Astrocyte of the hippocampus (primary cell): ENCODE data around the gene PEX26.
"Not testable (repeated sequence)": the region's sequence is repeated elsewhere in the genome, so short reads cannot be mapped to it uniquely, and the experiment has no call there.

Experiments used
- DNase-seq: peaks from one replicate; pipeline ENCODE4 v3.0.0; 2011; ENCODE audit warnings: low read depth, low spot score

Gene PEX26

DNA sequence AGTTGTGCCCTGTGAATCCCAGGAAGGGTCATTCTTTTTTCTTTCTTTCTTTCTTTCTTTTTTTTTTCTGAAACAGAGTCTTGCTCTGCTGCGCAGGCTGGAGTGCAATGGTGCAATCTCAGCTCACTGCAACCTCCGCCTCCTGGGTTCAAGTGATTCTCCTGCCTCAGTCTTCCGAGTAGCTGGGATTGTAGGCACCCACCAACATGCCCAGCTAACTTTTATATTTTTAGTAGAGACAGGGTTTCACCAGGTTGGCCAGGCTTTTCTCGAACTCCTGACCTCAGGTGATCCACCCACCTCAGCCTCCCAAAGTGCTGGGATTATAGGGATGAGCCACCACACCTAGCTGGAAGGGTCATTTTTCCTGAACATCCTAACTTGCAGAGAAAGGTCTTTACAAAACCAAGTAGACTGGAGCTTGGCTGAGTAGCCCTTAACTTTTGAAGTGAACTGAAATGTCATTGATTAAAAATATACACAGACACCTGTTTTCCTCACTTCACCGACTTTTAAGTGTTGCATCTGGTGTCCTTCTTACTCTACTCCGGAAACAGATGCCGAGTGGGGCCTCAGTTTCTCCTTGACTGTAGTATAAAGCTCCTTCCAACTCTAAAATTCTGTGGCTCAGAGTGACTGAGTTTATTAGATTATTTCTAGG lies 6.4 kb upstream of the PEX26 start:
- not testable (repeated sequence) for DNase-seq

DNA sequence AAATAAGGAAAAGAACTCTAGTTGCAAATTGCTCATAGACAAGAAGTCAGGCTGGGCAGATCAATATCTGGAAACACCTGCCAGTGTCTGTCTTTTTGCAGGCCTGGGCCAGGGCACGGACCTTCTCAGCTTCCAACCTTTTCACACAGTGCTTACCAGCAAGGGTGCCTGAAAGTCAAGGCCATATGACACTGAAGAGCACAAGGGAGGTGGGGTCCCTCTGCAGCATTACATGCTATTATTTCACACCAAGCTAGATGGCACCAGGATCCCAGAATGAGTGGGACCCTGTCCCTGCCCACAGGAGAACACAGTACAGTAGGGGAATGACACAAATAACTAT lies 5.9 kb upstream of the PEX26 start:
- no peak for DNase-seq

DNA sequence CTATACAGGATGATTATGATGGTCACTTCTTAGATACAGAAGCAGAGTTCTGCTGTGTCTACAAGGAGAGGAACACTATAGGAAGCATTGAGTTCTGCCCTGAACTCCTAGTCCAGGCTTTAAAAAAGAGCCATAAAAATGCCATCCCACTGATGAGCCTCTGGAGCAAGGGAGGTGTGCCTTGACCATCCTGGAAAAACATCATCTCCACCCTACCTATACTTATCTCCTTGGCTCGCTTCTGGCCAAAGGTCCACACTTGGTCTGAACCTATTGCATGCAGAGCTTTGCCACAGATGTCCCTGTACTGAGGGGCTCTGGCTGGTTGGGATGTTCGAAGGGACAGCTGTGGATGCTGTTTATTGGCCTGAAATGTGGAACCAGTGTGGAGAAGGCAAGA lies 4.3 kb upstream of the PEX26 start:
- no peak for DNase-seq

DNA sequence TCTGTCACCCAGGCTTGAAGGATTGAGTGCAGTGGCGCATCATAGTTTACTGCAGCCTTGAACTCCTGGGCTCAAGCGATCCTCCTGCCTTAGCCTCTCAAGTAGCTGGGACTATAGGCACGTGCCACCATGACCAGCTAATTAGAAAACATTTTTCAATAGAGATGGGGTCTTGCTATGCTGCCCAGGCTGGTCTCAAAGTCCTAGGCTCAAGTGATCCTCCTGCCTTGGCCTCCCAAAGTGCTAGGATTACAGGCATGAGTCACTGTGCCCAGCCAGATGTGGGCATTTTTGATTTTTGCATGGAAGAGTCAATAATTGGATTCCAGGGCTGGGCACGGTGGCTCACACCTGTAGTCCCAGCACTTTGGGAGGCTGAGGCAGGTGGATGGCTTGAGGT lies 3.9 kb upstream of the PEX26 start:
- not testable (repeated sequence) for DNase-seq

DNA sequence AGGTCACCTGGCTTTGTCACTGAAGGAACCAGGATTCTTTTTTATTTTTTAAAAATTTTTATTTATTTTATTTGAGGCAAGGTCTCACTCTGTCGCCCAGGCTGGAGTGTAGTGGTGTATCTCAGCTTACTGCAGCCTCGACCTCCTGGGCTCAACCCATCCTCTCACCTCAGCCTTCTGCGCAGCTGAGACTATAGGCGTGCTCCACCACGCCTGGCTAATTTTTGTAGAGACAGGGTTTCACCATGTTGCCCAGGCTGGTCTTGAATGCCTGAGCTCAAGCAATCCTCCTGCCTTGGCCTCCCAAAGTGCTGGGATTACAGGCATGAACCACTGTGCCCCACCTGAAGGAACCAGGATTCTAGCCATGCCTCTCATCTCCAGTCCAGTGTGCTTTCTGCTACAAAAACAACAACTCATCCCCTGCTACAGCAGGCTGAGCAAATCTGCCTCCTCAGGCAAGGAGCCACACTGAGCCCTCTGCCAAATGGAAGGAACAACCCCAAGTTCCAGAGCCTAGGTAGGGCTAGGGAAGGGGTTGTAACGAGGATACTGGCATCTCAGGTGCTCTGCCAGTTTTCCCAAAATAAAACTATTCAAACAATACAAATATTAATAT lies 2.6 kb upstream of the PEX26 start:
- DNase-seq, result no peak

DNA sequence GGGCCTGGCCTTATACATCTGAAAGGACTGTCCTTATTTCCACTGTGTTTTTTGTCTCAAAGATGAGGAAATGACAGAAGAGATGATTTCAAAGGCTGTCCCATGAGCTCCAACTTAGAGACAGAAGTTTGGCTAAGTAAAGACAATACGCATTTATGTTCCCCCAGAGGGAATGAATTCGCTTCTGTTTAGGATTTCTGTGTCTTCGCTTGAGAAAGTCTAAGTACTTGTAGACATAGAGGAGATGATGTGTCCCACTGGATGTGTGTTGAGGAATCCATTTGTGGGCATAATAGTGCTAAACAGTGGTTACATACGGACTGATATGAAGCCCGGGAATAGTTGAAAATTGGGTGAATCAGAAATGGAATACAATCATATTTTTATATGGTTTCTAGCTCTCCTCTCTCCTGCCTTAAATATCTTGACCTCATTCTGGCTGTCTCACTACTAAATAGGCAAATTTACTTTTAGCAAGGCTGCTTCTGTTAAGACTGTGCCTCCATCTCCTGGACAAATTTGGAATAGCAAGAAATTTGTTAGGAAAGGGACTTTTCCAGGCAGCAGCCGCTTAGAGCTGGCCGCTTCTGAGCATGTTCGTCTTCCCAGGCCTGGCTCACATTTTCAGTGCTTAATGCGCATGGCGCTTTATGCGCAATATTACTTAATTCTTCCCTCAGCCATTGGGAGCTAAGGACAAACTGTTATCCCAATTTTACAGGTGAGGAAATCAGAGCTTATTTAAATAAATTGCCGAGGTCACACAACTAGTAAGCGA lies 1.9 kb upstream of the PEX26 start:
- DNase-seq, result peak; percentile 92

DNA sequence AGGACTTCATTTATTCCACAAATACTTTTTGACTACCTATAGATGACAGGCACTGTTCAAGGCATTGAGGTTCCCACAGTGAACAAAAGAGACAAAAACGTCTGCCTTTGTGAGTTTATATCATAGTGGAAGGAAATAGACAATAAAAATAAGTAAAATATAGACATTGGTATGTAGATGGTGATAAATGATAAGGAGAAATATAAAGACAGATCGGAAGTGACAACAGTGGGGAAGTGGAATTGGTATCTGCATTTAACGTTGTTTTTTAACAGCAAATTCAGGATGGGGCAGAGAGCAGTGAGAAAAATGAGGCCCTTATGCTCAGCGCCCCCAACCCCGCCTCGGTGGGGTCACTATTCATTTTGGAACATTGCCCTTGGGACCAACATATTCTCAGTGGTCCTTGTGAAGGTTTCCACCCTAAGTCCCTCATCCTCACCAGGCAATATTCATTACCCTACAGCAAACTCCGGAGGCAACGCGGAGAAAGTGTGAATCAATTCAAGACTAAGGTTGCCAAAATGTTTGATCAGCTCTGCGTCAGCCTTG lies 627 bp upstream of the PEX26 start:
- DNase-seq, result no peak

DNA sequence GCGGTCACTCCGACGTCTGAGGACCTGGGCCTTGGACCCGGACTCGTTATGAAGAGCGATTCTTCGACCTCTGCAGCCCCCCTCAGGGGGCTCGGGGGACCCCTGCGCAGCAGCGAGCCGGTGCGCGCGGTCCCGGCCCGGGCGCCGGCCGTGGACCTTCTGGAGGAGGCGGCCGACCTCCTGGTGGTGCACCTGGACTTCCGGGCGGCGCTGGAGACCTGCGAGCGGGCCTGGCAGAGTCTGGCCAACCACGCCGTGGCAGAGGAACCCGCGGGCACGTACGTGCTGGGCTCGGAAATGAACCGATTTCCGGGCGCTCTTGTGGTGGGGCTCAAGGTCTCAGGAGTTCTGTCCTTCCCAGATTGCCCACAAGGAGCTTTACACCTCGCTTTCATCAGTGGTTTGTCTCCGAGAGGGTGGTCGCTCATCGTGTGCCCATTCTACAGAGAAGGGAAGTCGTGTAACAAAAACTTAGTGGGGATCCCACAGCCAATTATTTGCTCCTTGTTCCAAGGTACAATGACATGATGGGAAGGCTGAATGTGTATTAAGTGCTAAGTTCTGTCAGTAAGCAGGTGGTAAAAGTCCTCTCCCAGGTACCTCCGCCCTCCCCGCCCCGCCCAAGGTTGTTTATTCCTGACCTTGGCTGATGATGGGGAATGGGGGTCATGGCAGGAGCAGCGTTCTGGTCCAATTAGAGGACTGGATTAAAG lies 695 bp downstream of the PEX26 start:
- DNase-seq, result peak; percentile 53

DNA sequence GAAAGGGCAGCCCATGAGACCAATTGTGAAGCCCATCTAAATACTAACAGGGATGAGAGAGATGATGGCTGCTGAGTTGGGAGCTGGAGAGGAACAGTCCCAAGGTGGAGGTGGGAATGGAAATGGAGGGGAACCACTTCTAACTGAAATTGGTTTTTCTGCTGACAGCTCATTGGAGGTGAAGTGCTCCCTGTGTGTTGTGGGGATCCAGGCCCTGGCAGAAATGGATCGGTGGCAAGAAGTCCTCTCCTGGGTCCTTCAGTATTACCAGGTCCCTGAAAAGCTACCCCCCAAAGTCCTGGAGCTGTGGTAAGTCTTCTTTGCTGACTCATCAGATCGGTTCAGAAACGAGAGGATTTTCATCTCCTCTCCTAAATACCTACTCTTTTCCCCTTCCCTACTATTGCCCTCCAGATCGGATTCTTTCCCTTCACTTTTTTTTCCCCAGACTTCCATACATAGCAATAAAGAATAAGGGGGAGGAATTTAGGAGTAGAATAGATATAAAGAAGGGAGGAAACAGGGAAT lies 2.0 kb downstream of the PEX26 start:
- DNase-seq, result no peak

DNA sequence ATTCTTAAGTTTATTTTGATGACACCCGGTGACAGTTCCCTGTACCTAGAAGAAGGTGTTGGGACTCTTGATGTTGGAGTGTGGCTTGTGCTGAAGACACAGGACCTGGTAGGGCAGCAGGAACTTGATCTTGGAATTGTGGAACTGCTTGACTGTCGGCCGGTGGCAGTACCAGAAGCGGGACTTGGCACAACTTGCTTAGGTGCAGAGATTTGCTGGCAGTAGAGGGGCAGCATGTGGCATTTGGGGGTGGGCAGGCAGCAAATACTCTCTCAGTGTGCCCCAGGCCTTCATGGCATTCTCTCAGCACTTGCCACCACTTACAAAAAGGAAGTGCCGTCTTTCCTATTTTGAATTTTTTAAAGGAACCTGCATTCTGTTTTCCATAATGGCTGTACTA lies 3.6 kb downstream of the PEX26 start:
- no peak for DNase-seq

DNA sequence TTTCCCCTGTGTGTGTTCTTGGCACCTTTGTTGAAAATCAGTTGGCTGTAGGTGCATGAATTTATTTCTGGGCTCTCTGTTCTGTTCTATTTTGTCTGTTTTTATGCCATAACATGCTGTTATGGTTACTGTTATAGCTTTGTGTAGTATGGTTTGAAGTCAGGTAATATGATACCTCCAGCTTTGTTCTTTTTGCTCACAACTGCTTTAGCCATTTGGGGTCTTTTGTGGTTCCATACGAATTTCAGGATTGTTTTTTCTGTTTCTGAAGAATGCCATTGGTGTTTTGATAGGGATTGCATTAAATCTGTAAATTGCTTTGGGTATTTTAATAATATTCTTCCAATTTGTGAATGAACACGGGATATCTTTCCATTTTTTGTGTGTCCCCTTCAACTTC lies 4.7 kb downstream of the PEX26 start:
- DNase-seq, result no peak

DNA sequence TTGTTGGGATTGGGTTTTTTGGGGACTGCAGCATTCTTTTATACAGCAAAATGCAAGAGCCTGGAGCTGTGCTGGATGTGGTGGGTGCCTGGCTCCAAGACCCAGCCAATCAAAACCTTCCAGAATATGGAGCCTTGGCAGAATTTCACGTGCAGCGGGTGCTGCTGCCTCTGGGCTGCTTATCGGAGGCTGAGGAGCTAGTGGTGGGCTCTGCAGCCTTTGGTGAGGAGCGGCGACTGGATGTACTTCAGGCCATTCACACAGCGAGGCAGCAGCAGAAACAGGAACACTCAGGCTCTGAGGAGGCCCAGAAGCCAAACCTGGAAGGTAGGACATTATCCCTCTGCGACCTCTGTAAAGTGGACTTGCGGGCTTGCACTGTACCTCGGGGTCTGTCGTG lies 5.6 kb downstream of the PEX26 start:
- DNase-seq, result no peak

DNA sequence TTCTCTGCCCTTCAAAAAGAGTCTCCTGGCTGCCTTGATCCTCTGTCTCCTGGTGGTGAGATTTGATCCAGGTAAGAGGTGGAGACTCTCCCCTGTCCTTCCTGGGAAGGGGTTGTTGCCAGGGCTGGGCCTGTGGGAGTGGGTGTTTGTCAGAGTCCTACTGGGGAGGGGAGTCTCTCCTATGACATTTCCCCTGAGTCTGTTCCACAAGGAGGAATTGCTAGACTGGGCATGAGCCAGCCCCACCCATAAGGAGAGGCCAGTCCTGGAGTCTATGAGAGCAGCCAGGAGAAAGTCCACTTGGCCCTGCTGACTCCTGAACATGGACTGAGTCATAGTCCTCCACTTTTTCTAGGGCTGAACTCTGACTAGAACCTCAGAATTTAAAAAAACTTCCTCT lies 7.4 kb downstream of the PEX26 start:
- no peak for DNase-seq

DNA sequence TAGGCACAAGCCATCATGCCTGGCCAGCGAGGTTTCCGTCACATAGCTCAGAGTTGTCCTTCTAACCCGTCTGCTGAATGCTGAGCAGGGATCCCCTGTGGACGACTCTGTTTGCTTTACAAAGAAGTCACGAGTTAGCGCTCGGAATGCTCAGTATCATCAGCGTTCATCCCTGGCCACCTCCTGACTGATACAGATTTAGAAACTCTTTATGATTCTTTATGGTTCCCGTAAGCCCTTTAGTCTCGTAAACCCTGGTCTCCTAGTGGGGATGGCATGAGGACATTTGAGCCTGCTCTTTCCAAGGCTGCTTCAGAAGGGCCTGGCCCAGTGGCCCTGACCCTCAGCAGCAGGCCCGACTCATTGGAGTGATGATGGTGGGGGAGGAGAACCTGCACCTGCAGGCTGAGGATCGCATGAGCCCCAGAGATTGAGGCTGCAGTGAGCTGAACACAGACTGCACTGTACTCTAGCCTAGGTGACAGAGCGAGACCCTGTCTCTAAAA lies 9.6 kb downstream of the PEX26 start:
- DNase-seq, result no peak

DNA sequence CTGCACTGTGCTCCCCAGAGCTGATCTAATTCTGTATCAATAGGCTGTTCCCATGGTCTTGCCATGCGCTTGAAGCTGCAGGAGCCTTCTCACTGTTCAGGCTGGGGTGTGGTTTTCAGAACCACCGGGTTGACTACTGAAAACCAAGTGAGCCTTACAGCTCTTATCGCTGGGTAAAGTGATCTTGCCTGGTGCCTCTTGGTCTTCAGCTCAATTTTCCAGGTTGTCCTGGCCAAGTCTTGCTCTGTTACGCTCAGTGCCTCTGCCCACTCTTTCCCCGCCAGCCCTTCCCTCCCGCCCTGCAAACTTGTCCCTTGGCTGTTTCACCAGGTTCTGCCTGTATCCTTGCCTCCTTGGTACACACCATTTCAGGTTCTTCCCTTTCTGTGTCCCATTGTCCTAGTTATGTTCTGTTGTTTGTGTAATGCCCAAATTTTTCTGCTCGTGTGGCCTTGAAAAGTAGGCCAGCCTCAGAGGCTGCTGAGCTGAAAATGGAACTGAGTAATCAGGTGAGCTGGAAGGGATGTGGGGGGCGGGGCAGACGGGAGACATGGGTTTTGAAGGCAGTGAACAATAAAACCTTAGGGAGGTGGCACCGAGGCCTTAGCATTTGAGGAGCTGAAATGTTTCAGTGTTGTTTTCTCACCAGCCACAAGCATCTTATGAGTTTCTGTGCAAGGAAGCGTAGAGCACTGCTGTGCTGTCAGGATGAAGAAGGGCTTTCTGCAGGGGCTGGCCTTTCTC lies 11.2 kb downstream of the PEX26 start:
- no peak for DNase-seq

DNA sequence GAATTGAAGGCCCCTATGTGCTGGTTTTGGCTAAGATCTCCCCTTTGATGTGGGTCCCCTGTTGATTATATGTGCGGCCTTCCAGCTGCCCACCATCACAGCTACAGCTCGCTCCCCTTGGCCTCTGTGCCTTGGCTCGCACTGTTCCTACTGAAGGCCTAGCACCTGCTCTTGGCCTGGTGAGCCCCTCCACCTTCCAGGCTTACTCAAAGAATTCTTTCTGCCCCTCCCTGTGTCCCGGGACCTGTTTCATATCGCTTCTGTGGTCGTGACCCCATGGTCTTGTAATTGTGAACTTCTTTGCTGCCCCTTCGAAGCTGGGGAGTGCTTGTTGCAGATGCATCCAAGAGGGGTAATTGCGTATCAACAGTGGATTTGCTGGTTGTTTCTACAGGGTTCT lies 12.5 kb downstream of the PEX26 start:
- no peak for DNase-seq

DNA sequence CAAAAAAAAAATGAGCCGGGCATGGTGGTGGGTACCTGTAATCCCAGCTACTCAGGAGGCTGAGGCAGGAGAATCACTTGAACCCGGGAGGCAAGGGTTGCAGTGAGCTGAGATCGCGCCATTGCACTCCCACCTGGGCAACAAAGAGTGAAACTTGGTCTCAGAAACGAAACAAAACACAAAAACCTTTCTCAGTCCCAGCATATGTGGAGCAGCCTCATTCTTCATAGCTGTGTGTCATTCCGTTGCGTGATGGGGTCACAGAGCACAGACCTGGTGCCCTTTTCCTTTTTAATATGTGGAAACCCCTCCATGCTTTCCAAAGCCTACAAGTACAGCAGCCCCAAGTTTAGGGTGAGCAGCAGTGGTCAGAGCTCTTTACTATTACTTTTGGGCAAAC lies 13.7 kb downstream of the PEX26 start:
- DNase-seq, result no peak

DNA sequence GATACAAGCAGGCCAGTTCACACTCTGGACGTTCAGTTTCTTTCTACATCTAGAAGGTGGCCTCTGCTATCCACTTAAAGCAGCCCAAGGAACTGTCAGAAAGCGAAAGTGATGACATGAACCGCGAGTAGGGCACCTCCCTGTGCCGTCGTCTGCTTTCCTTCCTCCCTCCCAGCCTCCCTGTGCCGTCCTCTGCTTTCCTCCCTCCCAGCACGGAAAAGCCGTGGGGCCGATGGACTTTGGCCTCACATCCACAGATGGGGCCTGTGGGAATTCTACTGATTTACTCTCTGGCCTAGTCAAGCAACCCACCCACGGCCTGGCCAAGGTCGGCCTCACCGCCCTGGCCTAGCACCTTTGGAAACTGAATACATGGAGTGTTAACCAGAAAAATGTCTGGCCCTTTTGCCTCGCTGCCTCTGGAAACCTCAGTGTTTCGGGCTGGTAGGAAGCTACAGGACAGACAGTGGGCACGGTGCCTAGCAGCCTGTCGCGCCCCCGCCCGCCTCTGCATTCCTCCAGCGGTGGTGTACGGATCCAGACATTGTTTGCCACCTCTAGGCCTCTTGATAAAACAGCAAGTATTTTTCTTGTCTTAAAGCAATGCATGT lies 14.2 kb downstream of the PEX26 start:
- peak; percentile 74 for DNase-seq

DNA sequence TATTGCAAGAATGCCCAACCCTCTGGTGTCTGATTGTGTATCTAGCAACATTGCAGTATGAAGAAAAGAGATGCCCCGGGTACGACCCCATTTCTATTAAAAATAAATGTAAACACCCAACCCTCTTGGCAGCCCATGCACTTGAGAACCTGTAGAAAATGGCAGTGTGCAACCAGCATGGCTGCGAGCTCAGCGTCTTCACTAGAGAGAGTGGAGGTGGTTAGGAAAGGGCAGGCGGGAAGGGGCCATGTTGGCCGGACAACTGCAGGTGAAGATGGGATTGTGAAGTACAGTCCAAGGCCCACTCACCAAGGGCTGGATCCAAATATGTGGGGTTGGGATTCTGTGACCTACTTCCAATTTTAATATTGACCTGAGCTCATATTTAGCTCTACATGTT lies 15.9 kb downstream of the PEX26 start:
- no peak for DNase-seq

DNA sequence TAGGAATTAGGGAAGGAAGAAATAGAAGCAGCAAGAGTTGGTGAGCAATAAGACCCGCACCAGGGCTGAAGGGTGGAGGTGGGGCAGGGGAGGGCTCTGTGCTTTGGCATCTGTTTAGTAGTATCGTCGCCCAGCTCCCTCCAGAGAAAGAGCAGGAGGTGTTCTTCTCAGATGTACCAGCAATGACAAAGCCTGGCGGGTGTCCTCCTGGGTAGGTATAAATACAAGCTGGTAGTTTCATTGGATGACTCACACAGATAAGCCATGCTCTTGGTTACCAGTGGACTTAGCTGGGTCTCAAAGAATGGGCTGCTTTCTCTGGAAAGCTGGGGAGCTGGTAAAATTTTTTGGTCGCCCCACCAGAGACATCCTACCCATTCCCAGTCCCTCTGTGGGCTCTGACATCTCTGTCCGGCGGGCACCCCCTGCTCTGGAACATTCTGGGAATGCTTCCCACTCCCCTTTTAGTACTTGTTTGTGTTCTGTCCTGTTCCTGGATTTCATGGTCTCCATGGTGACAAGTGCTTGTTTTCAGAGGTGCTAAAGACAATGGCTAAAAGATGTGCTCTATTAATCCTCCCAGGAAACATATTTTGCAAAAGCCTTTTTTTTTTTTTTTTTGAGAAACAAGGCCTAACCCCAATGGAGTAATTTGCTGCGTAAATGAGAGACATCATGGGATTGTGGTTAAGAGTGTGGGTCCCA lies 17.5 kb downstream of the PEX26 start:
- no peak for DNase-seq
